Activated naive CD4-positive, alpha-beta T cell (primary cell): ENCODE results near the gene FBXO2.

ENCODE experiments used
- DNase-seq, 4 experiments: peaks; one replicate each; lab custom pipeline; 2025; lab: John Stamatoyannopoulos, UW

The FBXO2 gene

GRCh38 chr1:11653101-11653860 is 948 bp downstream of the FBXO2 start:
- DNase-seq: no peak

DNA sequence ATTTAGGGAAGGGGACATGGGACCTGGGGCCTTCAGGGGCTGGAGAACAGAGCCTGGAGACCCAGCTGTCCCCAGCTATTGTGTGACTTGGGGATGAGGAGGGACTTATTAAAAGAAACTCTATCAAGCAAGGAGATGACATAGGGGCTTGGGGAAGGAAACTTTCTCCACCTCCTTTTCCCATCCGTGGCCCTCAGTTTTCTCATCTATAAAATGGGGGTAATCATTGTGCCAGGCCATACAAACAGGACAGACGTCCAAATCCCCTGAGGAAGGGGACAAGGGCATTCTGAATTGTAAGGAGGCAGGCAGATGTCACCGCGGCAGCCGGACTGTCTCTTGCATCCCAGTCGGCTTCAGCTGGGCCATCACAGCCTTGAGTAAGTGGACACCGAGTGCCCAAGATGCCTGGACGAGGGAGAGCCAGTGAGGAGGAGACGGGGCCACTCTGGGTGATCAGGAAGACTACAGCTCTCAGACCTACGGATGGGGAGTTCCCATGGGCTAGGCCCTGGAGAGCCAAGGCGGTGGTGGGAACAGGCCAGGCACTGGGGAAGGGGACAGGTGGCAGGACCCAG is 1.9 kb downstream of the FBXO2 start:
- DNase-seq: no peak

DNA sequence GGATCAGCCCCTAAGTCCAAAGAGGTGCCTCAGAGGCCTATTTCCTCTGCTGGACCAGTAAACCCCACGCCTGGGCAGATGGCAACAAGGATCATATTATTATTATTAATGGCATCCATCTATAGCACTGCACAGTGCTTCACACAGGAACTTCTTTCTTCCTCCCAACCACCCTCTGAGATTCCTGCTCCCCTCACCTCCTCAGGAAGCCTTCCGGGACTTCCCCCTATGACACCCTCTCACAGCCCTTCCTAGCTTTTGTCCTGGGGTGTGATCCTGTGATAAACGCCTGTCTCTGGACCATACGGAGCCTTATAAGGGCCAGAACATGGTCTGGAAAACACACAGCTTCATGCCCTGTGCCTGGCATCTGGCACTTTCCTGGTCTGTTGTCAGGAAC is 3.2 kb downstream of the FBXO2 start:
- no peak for DNase-seq

GRCh38 chr1:11650331-11650991 is 3.8 kb downstream of the FBXO2 start:
- DNase-seq: peak; percentile 33 to 66 (median 52)

DNA sequence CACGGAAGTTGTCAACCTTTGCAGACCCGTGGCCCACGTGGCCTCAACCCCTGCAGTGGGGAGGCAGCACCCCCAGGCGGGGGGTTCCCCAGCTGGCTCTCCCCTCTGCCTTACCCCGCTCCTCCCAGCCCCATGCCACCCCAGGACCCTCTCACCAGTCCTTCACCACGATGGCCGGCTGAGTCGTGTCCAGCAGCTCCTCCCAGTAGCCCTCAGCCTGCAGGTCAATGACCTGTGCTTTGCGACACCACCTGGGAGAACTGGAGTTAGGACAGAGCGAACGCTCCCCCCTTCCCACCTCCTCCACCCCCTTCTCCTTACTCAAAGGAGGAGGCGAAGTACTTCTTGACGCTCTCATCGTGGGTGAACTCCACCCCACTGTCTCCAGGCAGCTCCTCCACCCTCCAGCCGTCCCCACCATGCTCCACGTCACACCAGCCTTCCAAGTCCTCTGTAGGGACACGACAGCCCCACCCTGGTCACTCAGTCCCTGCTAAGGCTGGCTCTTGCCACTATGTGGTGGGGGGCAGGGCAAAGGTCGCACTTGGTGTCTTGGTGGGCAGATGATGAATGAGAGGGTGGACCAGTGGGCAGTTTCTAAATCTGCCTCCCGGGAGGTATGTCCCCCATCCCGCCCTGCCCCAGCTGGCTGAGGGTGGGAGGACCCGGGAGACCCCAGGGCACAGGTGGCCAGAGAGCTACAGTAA is 4.5 kb downstream of the FBXO2 start:
- DNase-seq: no peak

DNA sequence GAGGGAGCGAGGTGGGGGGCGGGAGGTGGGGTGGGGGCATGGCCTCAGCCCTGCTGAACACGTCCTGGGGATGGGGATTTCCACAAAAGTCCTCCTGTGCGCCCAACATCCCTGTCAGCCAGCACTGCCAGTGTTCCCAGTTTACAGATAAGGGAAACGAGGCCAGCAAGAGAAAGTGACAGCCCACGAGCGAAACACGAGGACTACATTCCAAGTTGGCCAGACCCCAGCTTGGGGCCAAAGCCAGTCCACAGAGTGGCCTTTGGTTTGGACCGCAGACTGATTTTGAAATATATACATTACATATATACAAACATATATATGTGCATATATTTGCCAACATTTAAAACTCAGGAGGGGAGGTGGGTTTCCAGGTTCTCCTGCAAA is 5.0 kb downstream of the FBXO2 start:
- DNase-seq: no peak

DNA sequence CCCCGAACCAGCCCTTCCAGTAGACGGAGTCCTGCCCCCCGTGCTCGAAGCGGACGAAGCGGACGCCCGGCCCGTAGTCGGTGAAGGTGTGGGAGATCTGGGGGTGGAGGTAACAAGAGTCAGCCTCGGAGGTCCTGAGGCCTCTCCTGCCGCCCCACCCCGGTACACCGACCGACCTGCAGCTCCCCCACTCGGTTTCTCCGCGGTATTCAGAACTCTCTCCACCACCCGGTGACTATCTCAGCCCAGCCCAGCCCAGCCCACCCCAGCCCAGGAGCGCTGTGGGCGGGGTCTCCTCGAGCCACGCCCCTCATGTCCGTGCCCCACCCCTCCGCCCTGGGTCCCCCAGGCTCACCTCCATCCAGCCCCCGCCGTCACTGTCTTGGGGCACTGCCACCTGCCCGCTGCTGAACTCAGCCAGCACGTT is 5.5 kb downstream of the FBXO2 start:
- DNase-seq: peak in 1 of 4 experiments; percentile 27

GRCh38 chr1:11648039-11648438 is 6.2 kb downstream of the FBXO2 start:
- no peak for DNase-seq

GRCh38 chr1:11647333-11647732 is 6.9 kb downstream of the FBXO2 start:
- DNase-seq: no peak

DNA sequence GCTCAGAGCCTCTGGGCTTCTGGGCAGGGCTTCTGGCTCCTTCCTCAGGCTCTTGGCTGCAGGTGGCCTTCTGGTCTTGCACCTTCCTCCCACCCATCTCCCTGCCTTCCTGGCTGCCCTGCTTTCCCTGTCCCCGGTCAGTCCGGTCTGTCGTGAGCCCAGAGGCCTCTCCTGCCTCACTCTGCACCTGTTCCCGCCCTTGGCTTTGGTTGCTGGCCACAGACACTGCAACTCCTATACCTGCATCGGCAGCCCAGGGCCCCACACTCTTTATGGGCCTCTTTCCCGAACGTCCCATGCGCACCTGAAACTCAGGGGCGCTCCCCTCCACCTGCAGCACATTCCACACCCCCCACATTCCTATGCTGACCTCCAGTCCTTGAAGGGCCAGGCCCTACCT is 7.9 kb downstream of the FBXO2 start:
- DNase-seq: no peak

- DNase-seq: peak; percentile 59 to 77 (median 76)
These were observed 8.5 kb downstream of the FBXO2 start for GRCh38 chr1:11645670-11646265.

DNA sequence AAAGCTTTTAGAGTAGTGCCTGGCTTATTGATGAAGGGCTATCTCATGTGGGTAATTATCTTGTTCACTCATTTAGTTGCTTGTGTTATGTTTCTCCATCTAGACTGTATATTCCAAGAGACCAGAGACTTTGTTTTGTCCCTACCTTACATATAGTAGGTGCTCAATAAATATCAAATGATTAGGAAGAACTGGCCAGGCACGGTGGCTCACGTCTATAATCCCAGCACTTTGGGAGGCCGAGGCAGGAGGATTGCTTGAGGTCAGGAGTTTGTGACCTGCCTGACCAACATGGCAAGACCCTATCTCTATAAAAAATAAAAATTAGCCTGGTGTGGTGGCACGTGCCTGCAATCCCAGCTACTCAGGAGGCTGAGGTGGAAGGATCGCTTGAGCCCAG is 9.0 kb downstream of the FBXO2 start:
- DNase-seq: no peak

DNA sequence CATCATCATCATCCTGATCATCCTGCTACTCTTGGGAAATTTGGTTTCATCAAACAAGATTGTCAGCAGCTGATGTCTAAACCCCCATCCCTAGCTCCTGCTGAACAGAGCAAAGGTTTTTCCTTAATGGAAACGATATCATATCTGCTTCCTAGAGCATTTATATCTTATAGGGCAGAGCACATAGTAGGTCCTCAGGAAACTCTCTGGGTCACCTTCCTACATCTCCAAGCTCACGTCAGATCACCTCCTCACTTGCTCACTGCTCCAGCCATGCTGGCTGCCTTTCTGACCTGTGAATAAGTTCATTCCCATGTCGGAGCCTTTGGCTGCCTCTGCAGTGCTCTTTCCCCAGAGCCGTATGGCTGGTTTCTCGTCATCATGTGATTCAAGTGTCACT is 10.4 kb downstream of the FBXO2 start:
- DNase-seq: no peak

GRCh38 chr1:11642418-11643017 is 11.7 kb downstream of the FBXO2 start:
- peak; percentile 32 to 55 (median 46) for DNase-seq

- no peak for DNase-seq
These were observed 12.4 kb downstream of the FBXO2 start for GRCh38 chr1:11641776-11642305.

- no peak for DNase-seq
These were observed 13.3 kb downstream of the FBXO2 start for GRCh38 chr1:11640944-11641343.

DNA sequence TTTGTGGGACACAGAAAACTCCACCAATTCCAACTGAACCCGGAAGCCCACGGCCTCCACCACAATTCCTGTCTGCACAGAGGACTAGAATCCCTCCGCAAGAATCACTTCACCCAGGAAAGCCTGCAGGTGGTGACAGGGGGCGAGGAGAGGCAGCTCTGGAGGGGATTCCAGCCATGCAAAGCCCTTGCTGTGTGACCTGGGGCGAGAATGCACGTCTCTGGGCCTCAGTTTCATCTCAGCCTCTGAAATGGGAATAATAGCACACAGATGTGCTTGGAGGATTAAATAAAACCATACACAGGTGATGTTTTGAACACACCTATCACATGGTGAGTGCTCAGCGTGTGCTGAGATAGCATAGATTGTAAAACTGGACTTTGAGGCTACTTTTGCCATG is 14.1 kb downstream of the FBXO2 start:
- DNase-seq: no peak

- DNase-seq: no peak
These were observed 14.9 kb downstream of the FBXO2 start for GRCh38 chr1:11639372-11639771.

DNA sequence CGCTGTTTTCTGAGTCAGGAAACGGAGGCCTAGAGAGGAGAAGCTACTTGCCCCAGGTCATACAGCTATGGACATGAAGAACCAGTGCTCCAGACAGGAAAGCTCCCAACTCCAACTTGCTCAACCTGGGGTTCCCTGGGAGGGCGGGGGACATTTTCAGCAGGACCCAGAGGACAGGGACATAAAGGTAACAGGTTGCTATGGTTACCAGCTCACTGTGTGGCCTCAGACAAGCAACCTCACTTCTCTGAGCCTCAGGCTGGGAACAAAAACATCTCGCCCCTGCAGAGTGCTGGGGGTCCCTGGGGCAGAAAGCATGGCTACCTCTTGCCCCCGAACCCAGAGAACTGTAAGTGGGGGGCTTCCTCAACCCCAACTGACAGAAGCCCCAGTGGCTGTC is 16.1 kb downstream of the FBXO2 start:
- no peak for DNase-seq

- no peak for DNase-seq
These were observed 19.6 kb downstream of the FBXO2 start for GRCh38 chr1:11634365-11635192.
